OCI-LY7 (cell line): ENCODE results near the gene MFN1. TPM values are rescaled to one million over a fixed set of nuclear protein-coding genes. Genes with fewer than 3 reads are reported as not detected.
"Not testable (repeated sequence)": the region's sequence is repeated elsewhere in the genome, so short reads cannot be mapped to it uniquely, and the experiment has no call there.

Experiments
- BruUV-seq: library from RNA; stranded (reverse); fragments of 400-500 nt; replicated peaks from 2 replicates; lab custom pipeline; 2021; lab: Mats Ljungman, UMichigan
- CTCF ChIA-PET: fragments of 300-600 bp; sonication (Branson Sonifier 250); formaldehyde crosslinking; loops from one replicate; lab custom pipeline; 2022; ENCODE audit warnings: antibody characterized with exemption; ENCODE audit not compliant: unreplicated experiment; lab: Charles Lee
- POLR2A ChIA-PET: fragments of 300-600 bp; sonication (Branson Sonifier 250); formaldehyde crosslinking; loops from one replicate; lab custom pipeline; 2022; ENCODE audit warnings: antibody characterized with exemption; lab: Charles Lee
- DNase-seq: peaks from one replicate; pipeline ENCODE4 v3.0.0-alpha.2; 2015; ENCODE audit warnings: low spot score
- H2AFZ ChIP-seq: fragments of 200-600 bp; sonication (generic), shearing (Covaris generic); 2 replicates; pipeline ENCODE4 v1.6.1; 2014; ENCODE audit warnings: mild to moderate bottlenecking, antibody characterized with exemption, low read length, moderate library complexity
- H3K27ac ChIP-seq: fragments of 200-600 bp; sonication (generic); 2 replicates; pipeline ENCODE4 v1.5.1; 2014; ENCODE audit warnings: mixed run types, low read depth, mild to moderate bottlenecking, moderate library complexity, low read length, inconsistent platforms; ENCODE audit not compliant: poor library complexity, severe bottlenecking
- H3K36me3 ChIP-seq: fragments of 200-600 bp; sonication (generic); 2 replicates; pipeline ENCODE4 v1.6.1; 2014; ENCODE audit warnings: mild to moderate bottlenecking, antibody characterized with exemption, low read length, moderate library complexity, mixed read lengths; ENCODE audit not compliant: insufficient read depth
- H3K4me1 ChIP-seq: fragments of 200-600 bp; sonication (generic); 2 replicates; pipeline ENCODE4 v1.5.1; 2014; ENCODE audit warnings: mild to moderate bottlenecking, low read length; ENCODE audit not compliant: insufficient read depth, poor library complexity, severe bottlenecking
- H3K4me2 ChIP-seq: fragments of 200-600 bp; sonication (generic); 2 replicates; pipeline ENCODE4 v1.6.1; 2014; ENCODE audit warnings: mild to moderate bottlenecking, low read length
- H3K4me3 ChIP-seq: fragments of 200-600 bp; sonication (generic); 2 replicates; pipeline ENCODE4 v1.5.1; 2014; ENCODE audit warnings: mild to moderate bottlenecking, low read depth, low read length; ENCODE audit not compliant: poor library complexity, severe bottlenecking
- H3K79me2 ChIP-seq: fragments of 200-600 bp; sonication (generic); 2 replicates; pipeline ENCODE4 v1.6.1; 2016; ENCODE audit warnings: low read depth, mild to moderate bottlenecking, low read length, moderate library complexity, mixed read lengths; ENCODE audit not compliant: insufficient read depth
- H3K9me2 ChIP-seq: fragments of 200-600 bp; sonication (generic); 2 replicates; pipeline ENCODE4 v1.6.1; 2016; ENCODE audit warnings: mild to moderate bottlenecking, low read length, mixed read lengths; ENCODE audit not compliant: insufficient read depth
- H3K9me3 ChIP-seq: fragments of 200-600 bp; sonication (generic); 2 replicates; pipeline ENCODE4 v1.6.1; 2014; ENCODE audit warnings: mild to moderate bottlenecking, mixed run types, low read length, mixed read lengths
- H4K20me1 ChIP-seq: fragments of 200-600 bp; sonication (generic); 2 replicates; pipeline ENCODE4 v1.6.1; 2014; ENCODE audit warnings: mild to moderate bottlenecking, antibody characterized with exemption, low read length, moderate library complexity, mixed read lengths; ENCODE audit not compliant: insufficient read depth
- EZH2phosphoT487 ChIP-seq: fragments of 200-600 bp; sonication (generic); IDR thresholded peaks from 2 replicates; pipeline ENCODE4 v1.6.1; 2018; ENCODE audit warnings: low read depth, borderline replicate concordance, mild to moderate bottlenecking, mixed run types, antibody characterized with exemption, low read length, moderate library complexity, mixed read lengths
- intact Hi-C: fragments of 100-400 bp; cut with micrococcal nuclease; formaldehyde crosslinking; loops from one replicate; pipeline ENCODE4 v1.10.0; 2022; ENCODE audit not compliant: unreplicated experiment
- total RNA-seq, 2 experiments: library from RNA; depleted of rRNA in 1 of 2; stranded (reverse); fragments of >200 nt in 1 of 2; shearing (Covaris generic) in 1 of 2; gene quantifications; 2 replicates each; pipeline ENCODE4 v1.2.3, GENCODE V29; 2014 to 2022
- TF ChIP-seq, protein P1 (sequence below): fragments of 200-600 bp; sonication (generic); conservative IDR thresholded peaks from 2 replicates; pipeline ENCODE4 v1.5.1; 2014; ENCODE audit warnings: mild to moderate bottlenecking, antibody characterized with exemption, low read length, moderate library complexity, mixed read lengths

The MFN1 gene
- total RNA-seq, 2 experiments from 2014 or later, result 23.0 to 41.8 TPM

- no TSS peak for BruUV-seq
- no peak for TF ChIP-seq EZH2phosphoT487
- TF ChIP-seq, protein P1, sequence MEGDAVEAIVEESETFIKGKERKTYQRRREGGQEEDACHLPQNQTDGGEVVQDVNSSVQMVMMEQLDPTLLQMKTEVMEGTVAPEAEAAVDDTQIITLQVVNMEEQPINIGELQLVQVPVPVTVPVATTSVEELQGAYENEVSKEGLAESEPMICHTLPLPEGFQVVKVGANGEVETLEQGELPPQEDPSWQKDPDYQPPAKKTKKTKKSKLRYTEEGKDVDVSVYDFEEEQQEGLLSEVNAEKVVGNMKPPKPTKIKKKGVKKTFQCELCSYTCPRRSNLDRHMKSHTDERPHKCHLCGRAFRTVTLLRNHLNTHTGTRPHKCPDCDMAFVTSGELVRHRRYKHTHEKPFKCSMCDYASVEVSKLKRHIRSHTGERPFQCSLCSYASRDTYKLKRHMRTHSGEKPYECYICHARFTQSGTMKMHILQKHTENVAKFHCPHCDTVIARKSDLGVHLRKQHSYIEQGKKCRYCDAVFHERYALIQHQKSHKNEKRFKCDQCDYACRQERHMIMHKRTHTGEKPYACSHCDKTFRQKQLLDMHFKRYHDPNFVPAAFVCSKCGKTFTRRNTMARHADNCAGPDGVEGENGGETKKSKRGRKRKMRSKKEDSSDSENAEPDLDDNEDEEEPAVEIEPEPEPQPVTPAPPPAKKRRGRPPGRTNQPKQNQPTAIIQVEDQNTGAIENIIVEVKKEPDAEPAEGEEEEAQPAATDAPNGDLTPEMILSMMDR, result no peak
- Histone ChIP-seq H3K79me2 (no peaks in the 10 kb centered on the region), H3K36me3 (no peaks in the 10 kb centered on the region), H3K9me3 (no peaks in the 10 kb centered on the region), H4K20me1 (no peaks in the 10 kb centered on the region), H2AFZ (no peak overlapping the region), H3K4me3 (no peak overlapping the region), H3K9me2 (no peaks in the 10 kb centered on the region), H3K4me2 (no peak overlapping the region), H3K27ac (no peak overlapping the region), H3K4me1 (no peaks in the 10 kb centered on the region)
- ChIA-PET CTCF (no interaction called here), POLR2A (interaction anchor here (0.6 to 1.2 kb wide), 4 partner anchors 47 to 327 kb away, joined by 3 read pairs; no protein-coding TSS in a partner anchor)
- no peak for DNase-seq
- intact Hi-C loops, result no loop called here
Measured at GRCh38 chr3:179302111-179302510, 45.4 kb upstream of the MFN1 start.

GRCh38 chr3:179304605-179305004 lies 42.9 kb upstream of the MFN1 start:
- ChIA-PET POLR2A (no interaction called here), CTCF (no interaction called here)
- no TSS peak for BruUV-seq
- no peak for TF ChIP-seq EZH2phosphoT487
- TF ChIP-seq, protein P1, result no peak
- Histone ChIP-seq H3K4me1 (peaks cover 7% of the 10 kb centered on the region), H2AFZ (peak overlapping the region; percentile 69; the same call in 1 of the 2 replicates), H3K9me2 (no peaks in the 10 kb centered on the region), H3K4me2 (no peak overlapping the region), H3K36me3 (no peaks in the 10 kb centered on the region), H4K20me1 (no peaks in the 10 kb centered on the region), H3K27ac (no peak overlapping the region), H3K4me3 (no peak overlapping the region), H3K79me2 (no peaks in the 10 kb centered on the region), H3K9me3 (no peaks in the 10 kb centered on the region)
- DNase-seq, result no peak
- intact Hi-C loops, result no loop called here

DNA sequence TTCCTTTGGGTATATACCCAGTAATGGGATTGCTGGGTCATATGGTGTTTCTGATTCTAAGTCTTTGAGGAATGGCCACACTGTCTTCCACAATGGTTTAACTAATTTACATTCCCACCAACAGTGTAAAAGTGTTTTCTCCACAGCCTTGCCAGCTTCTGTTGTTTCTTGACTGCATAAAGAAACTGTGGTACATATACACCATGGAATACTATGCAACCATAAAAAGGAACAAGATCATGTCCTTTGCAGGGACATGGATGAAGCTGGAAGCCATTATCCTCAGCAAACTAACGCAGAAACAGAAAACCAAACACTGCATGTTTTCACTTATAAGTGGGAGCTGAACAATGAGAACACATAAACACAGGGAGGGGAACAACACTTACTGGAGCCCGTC lies 40.1 kb upstream of the MFN1 start:
- H4K20me1 ChIP-seq, BruUV-seq, H2AFZ ChIP-seq, H3K4me3 ChIP-seq, H3K4me2 ChIP-seq, POLR2A ChIA-PET, intact Hi-C loops, DNase-seq, CTCF ChIA-PET, H3K36me3 ChIP-seq, H3K79me2 ChIP-seq, H3K9me2 ChIP-seq, H3K4me1 ChIP-seq, H3K27ac ChIP-seq, H3K9me3 ChIP-seq: not testable (repeated sequence)
